ENCODE measurements around the gene NPIPB6.
"Not testable (repeated sequence)": the region's sequence is repeated elsewhere in the genome, so short reads cannot be mapped to it uniquely, and the experiment has no call there.

Gene NPIPB6

DNA sequence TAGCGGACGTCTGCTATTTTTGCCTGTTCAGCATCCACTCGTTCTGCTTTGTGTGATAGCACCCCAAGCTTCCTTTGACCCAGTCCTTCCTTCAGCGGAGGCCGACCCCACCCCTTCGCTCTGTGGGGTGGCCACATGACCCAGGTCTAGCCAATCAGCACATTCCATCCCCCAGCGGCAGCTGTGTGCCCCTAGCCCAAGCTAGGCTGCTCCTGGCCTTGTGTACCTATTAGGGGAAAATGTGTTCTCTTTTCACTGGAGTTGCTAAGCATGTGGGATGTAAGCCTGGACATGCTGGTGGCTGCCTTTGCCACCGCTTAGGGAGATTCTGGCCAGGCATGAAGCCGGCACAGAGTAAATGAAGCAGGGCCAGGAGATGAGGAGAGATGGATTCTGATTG lies 33.1 kb downstream of the NPIPB6 start:
- H3K4me3 ChIP-seq (ENCODE audit: low read depth, low read length); DNase-seq (ENCODE audit: low read depth, low spot score); in situ Hi-C loops (cut with HindIII; ENCODE audit: low sequenced_read_pairs): not testable (repeated sequence)

DNA sequence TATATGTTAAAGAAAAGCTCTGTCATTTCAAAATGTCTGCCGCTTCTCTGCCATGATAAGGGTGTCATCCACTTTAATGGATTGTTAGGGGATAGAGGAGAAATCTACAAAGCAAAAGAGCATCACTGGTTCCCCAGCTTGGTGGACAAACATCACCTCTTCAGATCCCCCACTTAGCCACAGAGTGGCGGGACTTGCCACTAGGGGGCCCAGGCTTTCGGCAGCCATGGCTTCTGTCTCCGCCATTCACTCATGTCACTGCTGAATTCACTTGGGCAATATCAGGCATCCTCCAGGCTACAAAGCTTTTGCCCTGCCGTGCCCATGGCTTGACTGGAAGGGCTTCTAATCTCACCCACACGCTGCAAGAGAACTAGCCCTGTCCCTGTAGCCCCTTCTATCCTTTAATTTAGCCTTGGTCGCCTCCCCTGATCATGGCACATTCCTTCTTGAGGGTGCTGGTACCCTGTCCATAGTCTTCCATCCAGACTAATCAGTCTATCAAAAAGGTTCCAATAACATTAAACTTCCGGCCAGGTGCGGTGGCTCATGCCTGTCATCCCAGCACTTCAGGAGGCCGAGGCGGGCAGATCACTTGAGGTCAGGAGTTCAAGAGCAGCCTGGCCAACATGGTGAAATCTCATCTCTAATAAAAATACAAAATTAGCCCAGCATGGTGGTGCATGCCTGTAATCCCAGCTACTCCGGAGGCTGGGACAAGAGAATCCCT lies 36.3 kb downstream of the NPIPB6 start:
- no peak overlapping the region for H3K4me3 ChIP-seq (ENCODE audit: low read depth, low read length)
- TF ChIP-seq, protein P1, sequence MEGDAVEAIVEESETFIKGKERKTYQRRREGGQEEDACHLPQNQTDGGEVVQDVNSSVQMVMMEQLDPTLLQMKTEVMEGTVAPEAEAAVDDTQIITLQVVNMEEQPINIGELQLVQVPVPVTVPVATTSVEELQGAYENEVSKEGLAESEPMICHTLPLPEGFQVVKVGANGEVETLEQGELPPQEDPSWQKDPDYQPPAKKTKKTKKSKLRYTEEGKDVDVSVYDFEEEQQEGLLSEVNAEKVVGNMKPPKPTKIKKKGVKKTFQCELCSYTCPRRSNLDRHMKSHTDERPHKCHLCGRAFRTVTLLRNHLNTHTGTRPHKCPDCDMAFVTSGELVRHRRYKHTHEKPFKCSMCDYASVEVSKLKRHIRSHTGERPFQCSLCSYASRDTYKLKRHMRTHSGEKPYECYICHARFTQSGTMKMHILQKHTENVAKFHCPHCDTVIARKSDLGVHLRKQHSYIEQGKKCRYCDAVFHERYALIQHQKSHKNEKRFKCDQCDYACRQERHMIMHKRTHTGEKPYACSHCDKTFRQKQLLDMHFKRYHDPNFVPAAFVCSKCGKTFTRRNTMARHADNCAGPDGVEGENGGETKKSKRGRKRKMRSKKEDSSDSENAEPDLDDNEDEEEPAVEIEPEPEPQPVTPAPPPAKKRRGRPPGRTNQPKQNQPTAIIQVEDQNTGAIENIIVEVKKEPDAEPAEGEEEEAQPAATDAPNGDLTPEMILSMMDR (IDR thresholded peaks at IDR 0.05; ENCODE audit: low read depth, low read length): peak; percentile 93
- DNase-seq (ENCODE audit: low read depth, low spot score): peak; percentile 32
- in situ Hi-C loops (cut with HindIII; ENCODE audit: low sequenced_read_pairs): no loop called here

DNA sequence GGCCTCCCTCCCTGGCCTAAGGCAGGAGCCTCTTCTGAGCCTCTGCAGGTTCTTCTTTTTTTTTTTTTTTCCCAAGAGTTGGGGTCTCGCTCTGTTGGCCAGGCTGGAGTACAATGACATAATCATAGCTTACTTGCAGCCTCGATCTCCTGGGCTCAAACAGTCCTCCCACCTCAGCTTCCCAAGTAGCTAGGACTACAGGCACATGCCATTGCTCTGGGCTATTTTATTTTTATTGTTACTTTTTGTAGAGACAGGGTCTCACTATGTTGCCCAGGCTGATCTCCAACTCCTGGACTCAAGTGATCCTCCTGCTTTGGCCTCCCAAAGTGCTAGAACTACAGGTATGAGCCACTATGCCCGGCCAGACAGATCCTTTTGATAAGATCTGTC lies 38.4 kb downstream of the NPIPB6 start:
- in situ Hi-C loops (cut with HindIII; ENCODE audit: low sequenced_read_pairs): no loop called here
- TF ChIP-seq, protein P1 (IDR thresholded peaks at IDR 0.05; ENCODE audit: low read depth, low read length): no peak
- DNase-seq (ENCODE audit: low read depth, low spot score): no peak
- no peak overlapping the region for H3K4me3 ChIP-seq (ENCODE audit: low read depth, low read length)

DNA sequence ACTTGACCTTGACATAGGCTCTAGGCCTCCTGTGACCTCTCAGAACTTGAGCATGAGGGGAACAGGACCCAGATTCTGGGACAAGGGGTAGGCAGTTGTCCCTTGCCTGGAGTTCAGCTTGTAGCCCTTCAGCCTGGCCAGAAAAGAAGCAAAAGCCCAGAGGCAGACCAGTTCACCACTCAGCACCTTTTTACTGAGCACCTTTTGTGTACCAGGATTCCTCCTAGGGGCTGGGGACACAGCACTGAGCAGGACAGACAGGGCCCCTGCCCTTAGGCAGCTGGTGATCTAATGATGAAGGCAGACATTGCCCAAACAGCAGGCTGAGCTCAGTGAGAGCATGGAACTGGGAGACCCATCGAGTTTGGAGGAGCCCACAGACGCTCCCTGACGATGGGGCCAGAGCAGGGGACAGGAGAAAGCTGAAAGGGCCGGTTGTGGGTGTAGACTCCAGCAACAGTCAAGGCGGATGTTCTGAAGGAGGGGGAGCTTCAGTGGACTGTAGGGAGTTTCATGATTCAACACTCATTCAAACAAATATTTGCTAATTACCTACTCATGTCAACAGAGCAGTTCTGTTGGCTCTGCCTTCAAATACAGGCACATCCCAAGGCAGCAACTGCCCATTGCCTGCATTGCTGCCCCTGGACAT lies 38.9 kb downstream of the NPIPB6 start:
- in situ Hi-C loops (cut with HindIII; ENCODE audit: low sequenced_read_pairs): no loop called here
- no peak for DNase-seq (ENCODE audit: low read depth, low spot score)
- no peak overlapping the region for H3K4me3 ChIP-seq (ENCODE audit: low read depth, low read length)
- TF ChIP-seq, protein P1 (IDR thresholded peaks at IDR 0.05; ENCODE audit: low read depth, low read length): no peak

DNA sequence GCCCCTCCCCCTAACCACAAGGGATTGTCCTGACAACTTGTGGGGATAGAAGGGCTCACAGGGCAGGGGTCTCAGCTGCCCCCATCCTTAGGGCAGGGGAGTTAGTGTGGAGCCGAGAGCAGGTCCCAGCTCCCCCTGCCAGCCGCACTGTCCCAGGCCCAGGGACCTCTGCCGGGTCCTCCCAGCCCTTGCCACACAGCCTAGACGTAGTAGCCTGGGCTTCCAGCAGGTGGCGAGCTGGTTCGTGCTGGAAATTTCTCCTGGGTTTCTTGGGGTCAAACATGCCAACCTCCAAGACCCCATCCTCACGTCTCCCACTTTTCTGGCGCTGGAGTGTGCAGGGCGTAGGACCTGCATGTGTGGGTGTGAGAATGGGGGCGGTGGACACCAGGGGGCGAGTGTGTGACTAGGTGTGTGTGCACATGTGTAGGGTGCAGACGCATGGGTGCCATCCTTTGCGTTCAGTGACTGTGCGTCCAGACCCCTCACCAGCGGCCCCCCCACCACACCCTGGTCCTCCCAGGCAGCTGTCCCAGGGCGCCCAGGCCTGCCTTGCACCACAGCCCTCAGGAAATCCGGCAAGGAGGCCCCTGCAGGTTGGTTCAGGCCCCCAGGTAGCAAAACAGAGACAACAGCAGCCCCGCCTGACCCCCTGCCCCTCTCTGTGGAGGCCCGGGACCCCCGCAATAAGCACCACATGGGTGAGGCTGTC lies 41.5 kb downstream of the NPIPB6 start:
- H3K4me3 ChIP-seq (ENCODE audit: low read depth, low read length): no peak overlapping the region
- peak; percentile 5 for DNase-seq (ENCODE audit: low read depth, low spot score)
- TF ChIP-seq, protein P1 (IDR thresholded peaks at IDR 0.05; ENCODE audit: low read depth, low read length): peak; percentile 91
- in situ Hi-C loops (cut with HindIII; ENCODE audit: low sequenced_read_pairs): no loop called here

DNA sequence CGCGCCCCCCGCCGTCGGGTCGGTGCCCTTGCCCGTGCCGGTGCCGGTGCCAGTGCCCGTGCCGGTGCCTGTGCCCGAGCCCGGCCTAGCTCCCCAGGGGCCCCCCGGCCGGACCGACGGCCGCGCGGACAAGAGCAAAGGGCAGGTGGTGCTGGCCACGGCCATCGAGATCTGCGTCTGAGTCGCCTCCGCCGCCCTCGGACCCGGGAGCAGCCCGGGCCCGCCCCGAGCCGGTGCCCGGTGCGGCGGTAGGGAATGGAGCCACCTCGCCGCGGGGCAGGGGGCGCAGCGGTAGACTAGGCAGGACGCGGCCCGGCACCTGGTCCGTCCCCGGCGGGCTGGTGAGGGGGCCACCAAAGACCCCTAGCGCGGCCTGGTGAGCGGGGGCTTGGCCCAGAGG lies 42.6 kb downstream of the NPIPB6 start:
- in situ Hi-C loops (cut with HindIII; ENCODE audit: low sequenced_read_pairs): no loop called here
- no peak for DNase-seq (ENCODE audit: low read depth, low spot score)
- TF ChIP-seq, protein P1 (IDR thresholded peaks at IDR 0.05; ENCODE audit: low read depth, low read length): no peak
- H3K4me3 ChIP-seq (ENCODE audit: low read depth, low read length): no peak overlapping the region

All from astrocyte of the spinal cord (primary cell).